Activated T-cell treated with anti-CD3 and anti-CD28 coated beads for 4 hours (primary cell): Measurements from ENCODE around the gene DIPK1B.

Experiments used
- DNase-seq: peaks from one replicate; pipeline ENCODE4 v3.0.0-alpha.2; 2020

DIPK1B gene

GRCh38 chr9:136740971-136741882 lies 28.9 kb downstream of the DIPK1B start:
- no peak for DNase-seq

- DNase-seq: peak; percentile 30
Observed at GRCh38 chr9:136741883-136742571, 29.7 kb downstream of the DIPK1B start.

GRCh38 chr9:136742591-136743391 lies 30.4 kb downstream of the DIPK1B start, which contains the start of gene LCN10:
LCN10 (minus strand) TSS chr9:136742940; CDS start chr9:136742903, 37 bp downstream.
- DNase-seq: no peak

- no peak for DNase-seq
Observed at GRCh38 chr9:136743639-136744211, 31.4 kb downstream of the DIPK1B start.

GRCh38 chr9:136744773-136745172 lies 32.4 kb downstream of the DIPK1B start:
- no peak for DNase-seq

GRCh38 chr9:136745389-136746154 lies 33.2 kb downstream of the DIPK1B start:
- DNase-seq: no peak

- DNase-seq: no peak
Observed at GRCh38 chr9:136746155-136746490, 33.8 kb downstream of the DIPK1B start.

GRCh38 chr9:136746621-136747020 lies 34.2 kb downstream of the DIPK1B start:
- no peak for DNase-seq

- DNase-seq: no peak
Observed at GRCh38 chr9:136747161-136748060, 35.0 kb downstream of the DIPK1B start.

- no peak for DNase-seq
Observed at GRCh38 chr9:136748201-136748600, 35.8 kb downstream of the DIPK1B start, which contains the start of gene LCN6. LCN6 (minus strand) TSS chr9:136748525; CDS start chr9:136748483, 42 bp downstream.

GRCh38 chr9:136748666-136749611 lies 36.6 kb downstream of the DIPK1B start:
- DNase-seq: no peak

- no peak for DNase-seq
Observed at GRCh38 chr9:136750526-136750925, 38.2 kb downstream of the DIPK1B start.

- no peak for DNase-seq
Observed at GRCh38 chr9:136751244-136751643, 38.9 kb downstream of the DIPK1B start.

- no peak for DNase-seq
Observed at GRCh38 chr9:136751814-136752213, 39.4 kb downstream of the DIPK1B start.

GRCh38 chr9:136753371-136754058 lies 41.1 kb downstream of the DIPK1B start:
- no peak for DNase-seq

- no peak for DNase-seq
Observed at GRCh38 chr9:136754059-136754572, 41.7 kb downstream of the DIPK1B start.

- no peak for DNase-seq
Observed at GRCh38 chr9:136754626-136755301, 42.4 kb downstream of the DIPK1B start.
